Endodermal cell (in vitro differentiated cells): ENCODE data around the gene PAN2. TPM values are rescaled to one million over a fixed set of nuclear protein-coding genes. Genes with fewer than 3 reads are reported as not detected.
"Not testable (repeated sequence)": the region's sequence is repeated elsewhere in the genome, so short reads cannot be mapped to it uniquely, and the experiment has no call there.

ENCODE experiments used
- DNase-seq: peaks from one replicate; pipeline ENCODE4 v3.0.0-alpha.2; 2017
- H3K27ac ChIP-seq: 2 replicates; pipeline ENCODE4 v1.5.1; 2013; ENCODE audit warnings: mild to moderate bottlenecking, low read depth, low read length, moderate library complexity
- H3K27me3 ChIP-seq: 2 replicates; pipeline ENCODE4 v1.6.1; 2013; ENCODE audit warnings: mild to moderate bottlenecking, low read length, moderate library complexity; ENCODE audit not compliant: insufficient read depth, control insufficient read depth, poor library complexity, severe bottlenecking
- H3K36me3 ChIP-seq: 2 replicates; pipeline ENCODE4 v1.7.0; 2013; ENCODE audit warnings: mild to moderate bottlenecking, low read length, moderate library complexity; ENCODE audit not compliant: control insufficient read depth, insufficient read depth
- H3K4me1 ChIP-seq: one replicate; pipeline ENCODE4 v1.7.0; 2013; ENCODE audit warnings: low read length; ENCODE audit not compliant: control insufficient read depth, insufficient read depth
- H3K4me3 ChIP-seq: 2 replicates; pipeline ENCODE4 v1.5.1; 2013; ENCODE audit warnings: mild to moderate bottlenecking, low read length, moderate library complexity
- H3K9ac ChIP-seq: 2 replicates; pipeline ENCODE4 v1.6.1; 2013; ENCODE audit warnings: mild to moderate bottlenecking, low read length, moderate library complexity; ENCODE audit not compliant: poor library complexity, severe bottlenecking; ENCODE audit errors: extremely low read depth
- H3K9me3 ChIP-seq: 2 replicates; pipeline ENCODE4 v1.6.1; 2013; ENCODE audit warnings: mild to moderate bottlenecking, low read length, moderate library complexity; ENCODE audit not compliant: control insufficient read depth
- H3K27ac Mint-ChIP-seq: 2 replicates; pipeline ENCODE4 v1.8.0; 2020; ENCODE audit warnings: mixed read lengths
- H3K27me3 Mint-ChIP-seq: 2 replicates; pipeline ENCODE4 v1.8.0; 2021; ENCODE audit warnings: mild to moderate bottlenecking, mixed read lengths; ENCODE audit not compliant: insufficient read depth
- H3K36me3 Mint-ChIP-seq: 2 replicates; pipeline ENCODE4 v1.8.0; 2020; ENCODE audit warnings: low read depth, mixed read lengths
- H3K4me1 Mint-ChIP-seq: 2 replicates; pipeline ENCODE4 v1.8.0; 2020; ENCODE audit warnings: mixed read lengths
- H3K4me3 Mint-ChIP-seq: 2 replicates; pipeline ENCODE4 v1.8.0; 2020; ENCODE audit warnings: mild to moderate bottlenecking, moderate library complexity, mixed read lengths
- H3K9me3 Mint-ChIP-seq: 2 replicates; pipeline ENCODE4 v1.8.0; 2020; ENCODE audit warnings: mild to moderate bottlenecking, mixed read lengths
- CTCF ChIP-seq: fragments of 200-600 bp; sonication (generic); conservative IDR thresholded peaks from 2 replicates; pipeline ENCODE4 v1.5.0; 2021; ENCODE audit warnings: antibody characterized with exemption, mild to moderate bottlenecking
- WGBS, 2 experiments: methylation state at CpG; one replicate each; pipeline versions ENCODE4 v1.1.5 to v1.1.7; 2013; ENCODE audit warnings: missing lambda C conversion rate in 2 of 2, mixed read lengths in 1 of 2; ENCODE audit not compliant: insufficient coverage in 1 of 2, insufficient read length in 1 of 2; 5-methylcytosine and 5-hydroxymethylcytosine counted together
- total RNA-seq, 2 donors: library from RNA; stranded (reverse); fragmentation: NEBNext Ultra II Directional in 1 of 2; extraction: Animal tissue kit (Norgen Biotek cat#: 25700) in 1 of 2; gene quantifications; 2 replicates in 1 of 2; 3 replicates in 1 of 2; pipeline ENCODE4 v1.2.1, GENCODE V29; 2021

PAN2 gene
- total RNA-seq, 2 donors from 2014 or later: 66.5 to 90.3 TPM

GRCh38 chr12:56346675-56347074 lies 12.9 kb upstream of the PAN2 start:
- WGBS, 2 experiments: 92% methylated on average over 6 to 7 of the region's 7 CpGs
- Histone ChIP-seq H3K27ac (no peak overlapping the region), H3K27me3 (no peaks in the 10 kb centered on the region), H3K9ac (no peak overlapping the region), H3K9me3 (no peaks in the 10 kb centered on the region), H3K36me3 (peaks cover 77% of the 10 kb centered on the region), H3K4me3 (no peak overlapping the region), H3K4me1 (no peaks in the 10 kb centered on the region)
- H3K4me3 Mint-ChIP-seq: no peak overlapping the region
- H3K4me1 Mint-ChIP-seq: no peaks in the 10 kb centered on the region
- H3K27me3 Mint-ChIP-seq: no peaks in the 10 kb centered on the region
- H3K27ac Mint-ChIP-seq: peak overlapping the region; percentile 72
- peaks cover 76% of the 10 kb centered on the region for H3K36me3 Mint-ChIP-seq
- peak; percentile 86 for DNase-seq
- TF ChIP-seq CTCF: peak; percentile 56
- no peaks in the 10 kb centered on the region for H3K9me3 Mint-ChIP-seq

DNA sequence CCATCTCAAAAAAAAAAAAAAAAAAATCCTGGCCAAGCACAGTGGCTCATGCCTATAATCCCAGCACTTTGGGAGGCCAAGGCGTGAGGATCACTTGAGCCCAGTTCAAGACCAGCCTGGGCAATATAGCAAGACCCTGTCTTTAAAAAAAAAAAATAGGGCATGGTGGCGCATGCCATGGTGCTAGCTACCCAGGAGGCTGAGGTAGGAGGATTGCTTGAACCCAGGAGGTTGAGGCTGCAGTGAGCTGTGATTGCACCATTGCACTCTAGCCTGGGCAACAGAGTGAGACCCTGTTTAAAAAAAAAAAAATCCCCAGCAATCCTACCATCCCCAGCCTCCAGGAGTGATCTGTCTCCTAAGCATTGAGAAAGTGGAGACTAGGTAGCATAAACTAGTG lies 8.5 kb upstream of the PAN2 start:
- WGBS, 2 experiments: 93 to 96% methylated on average over 2 of the region's 2 CpGs
- not testable (repeated sequence) for H3K27ac Mint-ChIP-seq, H3K4me1 ChIP-seq, H3K27me3 ChIP-seq, H3K27ac ChIP-seq, H3K9ac ChIP-seq, H3K9me3 Mint-ChIP-seq, H3K4me3 Mint-ChIP-seq, H3K27me3 Mint-ChIP-seq, H3K4me3 ChIP-seq, H3K9me3 ChIP-seq, DNase-seq
- peaks cover 40% of the 10 kb centered on the region for H3K36me3 ChIP-seq
- H3K4me1 Mint-ChIP-seq: peaks cover 15% of the 10 kb centered on the region
- H3K36me3 Mint-ChIP-seq: peaks cover 38% of the 10 kb centered on the region

- Histone ChIP-seq H3K4me3 (no peak overlapping the region), H3K27me3 (no peaks in the 10 kb centered on the region), H3K36me3 (peaks cover 35% of the 10 kb centered on the region), H3K9me3 (no peaks in the 10 kb centered on the region), H3K9ac (no peak overlapping the region), H3K27ac (no peak overlapping the region), H3K4me1 (no peaks in the 10 kb centered on the region)
- TF ChIP-seq CTCF: no peak
- Mint-ChIP-seq H3K36me3 (peaks cover 32% of the 10 kb centered on the region), H3K27me3 (no peaks in the 10 kb centered on the region), H3K27ac (no peak overlapping the region), H3K4me1 (peaks cover 15% of the 10 kb centered on the region), H3K9me3 (no peaks in the 10 kb centered on the region), H3K4me3 (no peak overlapping the region)
- WGBS, 2 experiments: 100% methylated on average over 1 of the region's 1 CpG; no CpG with 5 or more reads in 1 of the 2 experiments
- DNase-seq: no peak
Observed at GRCh38 chr12:56341616-56342015, 7.8 kb upstream of the PAN2 start.

- DNase-seq: no peak
- Histone ChIP-seq H3K36me3 (peaks cover 19% of the 10 kb centered on the region), H3K27me3 (no peaks in the 10 kb centered on the region), H3K27ac (no peak overlapping the region), H3K4me1 (no peaks in the 10 kb centered on the region), H3K9me3 (no peaks in the 10 kb centered on the region), H3K4me3 (no peak overlapping the region), H3K9ac (no peak overlapping the region)
- Mint-ChIP-seq H3K27me3 (no peaks in the 10 kb centered on the region), H3K36me3 (peaks cover 17% of the 10 kb centered on the region), H3K9me3 (no peaks in the 10 kb centered on the region), H3K4me3 (peak overlapping the region; percentile 51), H3K27ac (peak overlapping the region; percentile 89), H3K4me1 (peaks cover 19% of the 10 kb centered on the region)
- 92% methylated on average over 1 of the region's 1 CpG; no CpG with 5 or more reads in 1 of the 2 experiments for WGBS, 2 experiments
- TF ChIP-seq CTCF: no peak
Observed at GRCh38 chr12:56339158-56339422, 5.3 kb upstream of the PAN2 start.
